Chondrocyte (in vitro differentiated cells): Measurements from ENCODE around the gene OXNAD1. TPM values are rescaled to one million over a fixed set of nuclear protein-coding genes. Genes with fewer than 3 reads are reported as not detected.

Experiments used
- DNase-seq: peaks from one replicate; pipeline ENCODE4 v3.0.0; 2021; ENCODE audit warnings: mixed read lengths, low spot score
- H3K27ac Mint-ChIP-seq: one replicate; pipeline ENCODE4 v1.8.0; 2021; ENCODE audit warnings: mild to moderate bottlenecking, moderate library complexity, mixed read lengths; ENCODE audit not compliant: unreplicated experiment
- H3K27me3 Mint-ChIP-seq: 2 replicates; pipeline ENCODE4 v1.8.0; 2021; ENCODE audit warnings: low read depth, mixed read lengths
- H3K36me3 Mint-ChIP-seq: 2 replicates; pipeline ENCODE4 v1.8.0; 2021; ENCODE audit warnings: low read depth, mixed read lengths
- H3K4me1 Mint-ChIP-seq: 2 replicates; pipeline ENCODE4 v1.8.0; 2021; ENCODE audit warnings: low read depth, mild to moderate bottlenecking, mixed read lengths
- H3K4me3 Mint-ChIP-seq: one replicate; pipeline ENCODE4 v1.8.0; 2021; ENCODE audit warnings: mild to moderate bottlenecking, moderate library complexity, mixed read lengths; ENCODE audit not compliant: unreplicated experiment
- H3K9me3 Mint-ChIP-seq: 2 replicates; pipeline ENCODE4 v1.8.0; 2021; ENCODE audit warnings: low read depth, mixed read lengths
- total RNA-seq: library from RNA; stranded (reverse); gene quantifications from 3 replicates; pipeline ENCODE4 v1.2.1, GENCODE V29; 2021
- TF ChIP-seq, protein P1 (sequence below): fragments of 200-600 bp; sonication (generic); IDR thresholded peaks from 2 replicates; pipeline ENCODE4 v1.5.0; 2021; ENCODE audit warnings: antibody characterized with exemption, mild to moderate bottlenecking, moderate library complexity

Gene OXNAD1
- total RNA-seq, 1 donor from 2014 or later = 6.7 TPM

DNA sequence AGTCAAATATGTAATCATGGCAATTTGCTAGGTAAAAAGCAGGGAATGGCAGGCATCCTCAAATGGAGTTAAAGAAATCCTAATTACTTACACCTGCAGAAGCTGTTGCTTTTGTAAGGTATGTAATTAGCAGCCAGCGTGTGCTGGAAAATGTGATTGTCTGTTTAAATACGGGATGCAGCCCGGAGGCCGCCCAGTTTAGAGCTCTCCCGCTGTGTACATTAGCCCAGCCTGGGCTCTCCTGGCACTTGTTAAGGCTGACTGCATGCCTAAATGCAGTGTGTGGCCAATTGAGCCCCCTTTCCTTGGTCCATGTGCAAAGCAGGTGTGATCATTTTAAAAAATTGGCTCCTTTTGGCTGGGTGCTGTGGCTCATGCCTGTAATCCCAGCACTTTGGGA is 9.3 kb upstream of the OXNAD1 start:
- DNase-seq = no peak
- Mint-ChIP-seq H3K27me3 (no peaks in the 10 kb centered on the region), H3K9me3 (no peaks in the 10 kb centered on the region), H3K4me3 (no peak overlapping the region), H3K36me3 (peaks cover 4% of the 10 kb centered on the region), H3K27ac (no peak overlapping the region), H3K4me1 (no peaks in the 10 kb centered on the region)
- TF ChIP-seq, protein P1, sequence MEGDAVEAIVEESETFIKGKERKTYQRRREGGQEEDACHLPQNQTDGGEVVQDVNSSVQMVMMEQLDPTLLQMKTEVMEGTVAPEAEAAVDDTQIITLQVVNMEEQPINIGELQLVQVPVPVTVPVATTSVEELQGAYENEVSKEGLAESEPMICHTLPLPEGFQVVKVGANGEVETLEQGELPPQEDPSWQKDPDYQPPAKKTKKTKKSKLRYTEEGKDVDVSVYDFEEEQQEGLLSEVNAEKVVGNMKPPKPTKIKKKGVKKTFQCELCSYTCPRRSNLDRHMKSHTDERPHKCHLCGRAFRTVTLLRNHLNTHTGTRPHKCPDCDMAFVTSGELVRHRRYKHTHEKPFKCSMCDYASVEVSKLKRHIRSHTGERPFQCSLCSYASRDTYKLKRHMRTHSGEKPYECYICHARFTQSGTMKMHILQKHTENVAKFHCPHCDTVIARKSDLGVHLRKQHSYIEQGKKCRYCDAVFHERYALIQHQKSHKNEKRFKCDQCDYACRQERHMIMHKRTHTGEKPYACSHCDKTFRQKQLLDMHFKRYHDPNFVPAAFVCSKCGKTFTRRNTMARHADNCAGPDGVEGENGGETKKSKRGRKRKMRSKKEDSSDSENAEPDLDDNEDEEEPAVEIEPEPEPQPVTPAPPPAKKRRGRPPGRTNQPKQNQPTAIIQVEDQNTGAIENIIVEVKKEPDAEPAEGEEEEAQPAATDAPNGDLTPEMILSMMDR = no peak

DNA sequence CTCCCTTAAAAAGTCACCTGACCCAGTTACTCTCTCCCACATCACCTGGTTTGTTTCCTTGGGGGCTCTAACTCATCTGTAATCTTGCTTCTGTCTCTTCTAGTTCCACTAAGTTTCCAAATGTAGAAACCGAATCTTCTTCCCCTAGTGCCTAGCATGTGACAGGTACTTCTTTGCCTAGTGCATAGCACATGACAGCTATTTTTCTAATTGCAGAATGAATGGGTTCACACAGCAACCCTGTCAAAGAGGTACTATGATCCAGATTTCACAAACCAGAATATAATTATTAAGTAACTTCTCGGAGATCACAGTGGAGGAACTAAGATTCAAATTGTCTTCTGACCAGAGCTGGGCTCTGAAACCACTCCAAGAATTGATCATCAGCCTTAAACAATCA is 7.7 kb upstream of the OXNAD1 start:
- TF ChIP-seq, protein P1 = no peak
- Mint-ChIP-seq H3K36me3 (peaks cover 4% of the 10 kb centered on the region), H3K4me3 (no peak overlapping the region), H3K9me3 (no peaks in the 10 kb centered on the region), H3K4me1 (no peaks in the 10 kb centered on the region), H3K27ac (no peak overlapping the region), H3K27me3 (no peaks in the 10 kb centered on the region)
- no peak for DNase-seq

DNA sequence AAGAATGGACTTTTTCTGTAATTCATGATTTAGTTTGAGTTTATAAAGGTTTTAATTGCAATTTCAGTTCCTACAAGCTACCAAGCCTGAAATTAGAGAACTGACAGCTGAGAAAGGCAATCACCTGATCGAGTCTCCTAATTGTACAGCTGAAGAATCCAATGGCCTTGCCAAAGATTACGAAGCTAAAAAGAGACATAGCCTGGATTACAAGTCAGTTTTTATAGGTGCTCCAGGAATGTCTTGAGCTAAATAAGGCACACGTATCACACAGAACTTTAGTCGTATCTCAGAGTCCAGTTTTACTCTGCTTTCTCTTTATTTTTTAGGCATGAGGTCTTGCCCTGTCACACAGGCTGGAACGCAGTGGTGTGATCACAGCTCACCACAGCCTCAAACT is 6.8 kb upstream of the OXNAD1 start:
- Mint-ChIP-seq H3K36me3 (peaks cover 4% of the 10 kb centered on the region), H3K4me1 (no peaks in the 10 kb centered on the region), H3K4me3 (no peak overlapping the region), H3K27ac (no peak overlapping the region), H3K9me3 (no peaks in the 10 kb centered on the region), H3K27me3 (no peaks in the 10 kb centered on the region)
- TF ChIP-seq, protein P1 = no peak
- DNase-seq = no peak

DNA sequence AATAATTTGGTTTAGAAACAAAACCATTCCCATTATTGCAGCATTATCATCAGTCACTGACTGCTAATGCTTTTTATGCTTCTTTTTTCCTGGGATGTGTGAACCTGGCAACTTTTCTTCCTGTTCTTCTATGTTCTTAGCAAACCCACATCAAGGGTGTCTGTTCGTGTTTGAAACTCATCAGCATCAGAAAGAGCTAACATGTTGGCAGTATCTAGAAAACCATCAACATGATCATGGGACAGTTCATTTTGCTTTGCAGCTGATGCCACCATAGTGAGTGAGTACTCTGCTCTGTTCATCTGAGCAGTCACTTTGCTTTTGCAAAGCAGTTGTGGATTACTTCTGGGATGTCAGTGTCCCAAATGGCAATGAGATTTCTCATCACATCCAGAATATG is 6.1 kb upstream of the OXNAD1 start:
- TF ChIP-seq, protein P1 = no peak
- H3K27me3 Mint-ChIP-seq = no peaks in the 10 kb centered on the region
- H3K4me1 Mint-ChIP-seq = peaks cover under 1% of the 10 kb centered on the region
- H3K9me3 Mint-ChIP-seq = no peaks in the 10 kb centered on the region
- H3K27ac Mint-ChIP-seq = no peak overlapping the region
- no peak for DNase-seq
- peaks cover 4% of the 10 kb centered on the region for H3K36me3 Mint-ChIP-seq
- H3K4me3 Mint-ChIP-seq = no peak overlapping the region

DNA sequence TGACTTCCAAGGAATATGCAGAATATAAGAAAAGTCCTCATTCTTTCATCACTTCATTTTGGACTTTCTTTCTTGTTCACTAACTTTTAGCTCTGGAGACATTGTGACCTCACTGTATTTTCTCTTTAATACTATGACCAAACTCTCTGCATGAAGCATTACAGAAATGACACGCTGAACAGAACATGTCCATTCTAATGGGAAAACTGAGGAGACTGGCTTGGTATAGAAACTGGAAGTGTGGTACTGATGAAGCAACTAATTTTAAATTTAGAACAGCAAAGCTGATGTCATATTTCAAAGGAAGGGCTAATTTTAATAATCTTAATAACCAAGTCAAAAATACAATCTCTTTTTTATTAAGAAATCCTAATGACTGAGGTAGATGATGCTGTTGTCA is 5.0 kb upstream of the OXNAD1 start:
- Mint-ChIP-seq H3K27ac (no peak overlapping the region), H3K4me3 (no peak overlapping the region), H3K27me3 (no peaks in the 10 kb centered on the region), H3K9me3 (no peaks in the 10 kb centered on the region), H3K4me1 (peaks cover 5% of the 10 kb centered on the region), H3K36me3 (peaks cover 4% of the 10 kb centered on the region)
- no peak for DNase-seq
- TF ChIP-seq, protein P1 = no peak
